ENCODE measurements around the gene TRPM1.

TRPM1 gene

DNA sequence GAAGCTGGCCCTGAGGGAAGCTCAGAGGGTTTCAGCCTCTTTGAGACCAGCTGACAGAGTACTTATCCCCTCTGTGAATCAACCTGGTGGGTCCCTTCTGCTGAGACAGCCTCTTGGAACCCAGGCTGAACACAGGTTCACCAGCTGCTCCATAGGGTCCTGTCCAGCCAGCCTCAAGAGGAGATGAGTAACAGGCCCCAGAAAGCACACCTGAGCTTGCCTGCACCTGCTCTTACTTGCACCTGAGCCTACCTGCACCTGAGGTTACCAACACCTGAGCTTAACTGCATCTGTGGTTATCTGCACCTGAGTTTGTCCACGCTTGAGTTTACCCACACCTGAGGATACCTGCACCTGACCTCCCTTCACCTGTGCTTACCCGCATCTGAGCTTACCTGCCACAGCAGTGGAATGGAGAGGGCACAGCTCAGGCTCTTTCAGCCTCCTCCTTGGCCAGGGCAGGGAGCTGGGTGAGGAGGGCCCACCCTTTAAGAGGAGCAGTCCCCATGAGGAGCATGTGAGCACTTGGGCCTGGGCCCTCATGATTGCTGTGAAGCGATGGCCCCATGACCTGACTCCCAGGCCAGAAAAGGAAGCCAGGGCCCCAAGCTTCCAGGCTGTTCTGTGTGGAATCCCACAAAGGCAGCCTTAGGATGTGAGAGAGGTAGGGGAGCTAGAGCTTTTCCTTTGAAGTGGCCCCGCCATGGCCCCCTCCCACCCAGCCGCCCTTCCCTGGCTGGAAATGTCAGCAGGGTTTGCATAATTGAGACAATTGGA lies at the start of gene TRPM1:
TRPM1 (minus strand) TSS at position 464 of the 777 bp plus-strand sequence. CDS start 20,370 bp downstream, outside the sequence.
- no peak for DNase-seq (ENCODE audit: low spot score)

GRCh38 chr15:31150732-31151231 lies 49.3 kb upstream of the TRPM1 start:
- DNase-seq (ENCODE audit: low spot score), result no peak

DNA sequence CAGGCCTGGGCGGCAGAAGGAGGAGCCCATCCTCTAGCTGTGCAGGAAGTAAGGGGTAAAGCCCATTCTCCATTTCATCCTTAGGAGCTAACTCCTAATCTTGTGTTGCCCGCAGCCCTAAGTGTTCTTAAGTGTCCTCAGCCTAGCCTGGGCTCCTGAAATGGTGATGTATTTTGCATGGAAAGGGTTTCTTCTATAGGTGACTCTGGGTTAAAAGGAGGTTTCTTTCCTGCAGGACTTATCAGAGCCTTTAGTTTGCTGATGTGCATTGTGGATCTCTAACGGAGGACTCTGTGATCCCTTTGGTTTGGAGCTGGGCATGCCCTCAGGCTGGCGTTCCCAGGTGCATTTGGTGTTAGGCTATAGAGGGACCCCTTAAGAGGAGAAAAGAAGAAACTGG lies 48.5 kb upstream of the TRPM1 start:
- no peak for DNase-seq (ENCODE audit: low spot score)

- no peak for DNase-seq (ENCODE audit: low spot score)
Measured at GRCh38 chr15:31149088-31149505, 47.6 kb upstream of the TRPM1 start.

DNA sequence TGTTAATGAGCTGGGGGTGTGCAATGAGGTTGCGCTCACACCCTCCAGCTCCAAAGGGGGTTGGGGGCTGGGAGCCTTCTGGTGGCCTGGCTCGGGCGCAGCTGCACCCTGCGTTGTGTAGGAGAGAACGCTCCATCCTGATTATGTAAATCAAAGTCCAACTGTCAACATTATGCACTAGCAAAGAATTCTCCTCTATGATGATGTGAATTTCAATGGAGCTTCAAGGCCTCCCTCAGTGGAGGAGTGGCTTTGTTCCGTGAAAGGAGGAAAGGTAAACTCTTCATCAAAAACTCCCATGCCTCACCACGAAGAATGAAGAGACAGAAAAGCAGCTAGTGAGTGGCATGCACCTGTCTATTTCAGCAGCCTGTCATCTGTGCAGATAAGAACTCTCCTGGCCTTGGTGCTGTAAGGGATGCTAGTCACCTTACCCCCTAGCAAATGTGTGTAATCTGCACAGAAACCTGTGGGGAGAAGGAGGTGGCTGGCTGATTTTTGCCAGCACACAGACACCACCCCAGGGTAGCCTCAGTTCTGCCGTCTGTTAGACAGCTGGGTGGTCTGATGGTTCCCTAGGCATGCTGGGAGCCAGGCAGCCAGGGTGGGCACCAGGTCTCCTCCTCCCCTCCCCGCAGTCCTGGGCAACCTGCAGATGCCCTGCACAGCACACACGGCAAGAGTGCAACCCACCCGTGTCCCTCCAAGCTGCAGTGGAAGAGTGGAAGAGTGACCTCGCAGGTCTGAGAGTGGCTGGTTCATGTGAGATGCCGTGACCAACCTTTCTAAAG lies 47.0 kb upstream of the TRPM1 start:
- no peak for DNase-seq (ENCODE audit: low spot score)

DNA sequence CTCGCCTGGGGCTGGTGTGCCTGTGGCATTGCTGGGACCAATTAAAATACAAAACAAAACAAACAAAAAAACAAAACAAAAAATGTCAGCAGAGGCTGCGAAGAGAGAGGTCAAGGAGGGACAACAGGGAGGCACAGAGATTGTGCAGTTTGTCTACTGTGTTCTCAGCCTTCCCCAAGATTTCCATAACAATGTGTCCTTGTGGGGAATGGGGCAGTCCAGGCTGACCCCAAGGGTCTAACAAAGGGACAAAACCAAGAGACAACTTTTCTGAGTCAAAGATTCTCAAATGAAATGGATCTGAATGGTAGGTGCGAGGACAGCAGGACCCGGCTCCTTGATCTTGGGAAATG lies 46.4 kb upstream of the TRPM1 start:
- no peak for DNase-seq (ENCODE audit: low spot score)

GRCh38 chr15:31147456-31147855 lies 45.9 kb upstream of the TRPM1 start:
- no peak for DNase-seq (ENCODE audit: low spot score)

GRCh38 chr15:31145271-31145911 lies 43.9 kb upstream of the TRPM1 start:
- DNase-seq (ENCODE audit: low spot score), result no peak

- no peak for DNase-seq (ENCODE audit: low spot score)
Measured at GRCh38 chr15:31141792-31142191, 40.3 kb upstream of the TRPM1 start.

- DNase-seq (ENCODE audit: low spot score), result no peak
Measured at GRCh38 chr15:31136607-31137328, 35.2 kb upstream of the TRPM1 start.

DNA sequence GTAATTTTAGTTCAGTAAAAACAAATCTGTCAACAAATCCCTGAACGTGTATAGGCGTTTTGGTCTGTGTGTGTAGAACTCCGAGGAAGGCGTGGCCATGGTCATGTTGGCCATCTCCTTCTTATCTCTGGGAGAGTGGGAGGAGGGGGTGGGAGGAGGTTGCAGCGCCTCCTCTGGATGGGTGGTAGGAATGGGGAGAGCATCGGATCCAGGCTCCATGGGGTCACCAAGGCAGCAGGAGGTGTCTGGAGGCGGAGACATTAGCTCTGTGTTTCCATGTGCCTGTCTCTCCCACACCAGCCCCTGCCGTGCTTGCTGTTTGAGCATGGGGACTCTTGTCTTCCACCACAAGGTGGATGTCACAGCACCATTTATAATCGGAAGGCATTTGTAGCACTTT lies 34.5 kb upstream of the TRPM1 start:
- no peak for DNase-seq (ENCODE audit: low spot score)

GRCh38 chr15:31135523-31135922 lies 34.0 kb upstream of the TRPM1 start:
- DNase-seq (ENCODE audit: low spot score), result no peak

GRCh38 chr15:31133890-31134289 lies 32.4 kb upstream of the TRPM1 start:
- no peak for DNase-seq (ENCODE audit: low spot score)

DNA sequence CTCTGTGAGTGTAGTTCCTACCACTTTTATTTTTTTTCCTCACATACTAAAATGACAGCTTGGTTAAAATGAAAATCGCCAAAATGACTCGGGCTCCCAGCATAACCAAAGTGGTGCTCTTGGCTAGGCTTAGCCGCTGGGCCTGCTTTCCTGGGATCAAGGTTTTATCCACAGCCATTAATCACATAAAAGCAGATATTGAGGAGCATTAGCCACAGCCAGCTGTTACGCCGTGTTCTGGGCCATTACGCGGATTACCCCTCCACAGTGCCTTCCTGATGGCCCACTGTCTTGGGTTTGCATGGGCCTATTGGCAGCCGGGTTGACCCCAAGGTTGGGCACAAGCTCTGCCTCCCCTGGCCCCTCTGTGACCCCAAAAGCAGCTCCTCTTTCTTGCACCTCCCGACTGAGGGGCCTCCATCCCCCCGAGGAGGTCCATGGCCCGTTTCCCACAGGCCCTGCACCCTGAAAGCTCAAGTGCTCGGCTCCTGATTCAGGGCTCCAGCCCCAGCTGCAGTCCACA lies 30.4 kb upstream of the TRPM1 start:
- no peak for DNase-seq (ENCODE audit: low spot score)

DNA sequence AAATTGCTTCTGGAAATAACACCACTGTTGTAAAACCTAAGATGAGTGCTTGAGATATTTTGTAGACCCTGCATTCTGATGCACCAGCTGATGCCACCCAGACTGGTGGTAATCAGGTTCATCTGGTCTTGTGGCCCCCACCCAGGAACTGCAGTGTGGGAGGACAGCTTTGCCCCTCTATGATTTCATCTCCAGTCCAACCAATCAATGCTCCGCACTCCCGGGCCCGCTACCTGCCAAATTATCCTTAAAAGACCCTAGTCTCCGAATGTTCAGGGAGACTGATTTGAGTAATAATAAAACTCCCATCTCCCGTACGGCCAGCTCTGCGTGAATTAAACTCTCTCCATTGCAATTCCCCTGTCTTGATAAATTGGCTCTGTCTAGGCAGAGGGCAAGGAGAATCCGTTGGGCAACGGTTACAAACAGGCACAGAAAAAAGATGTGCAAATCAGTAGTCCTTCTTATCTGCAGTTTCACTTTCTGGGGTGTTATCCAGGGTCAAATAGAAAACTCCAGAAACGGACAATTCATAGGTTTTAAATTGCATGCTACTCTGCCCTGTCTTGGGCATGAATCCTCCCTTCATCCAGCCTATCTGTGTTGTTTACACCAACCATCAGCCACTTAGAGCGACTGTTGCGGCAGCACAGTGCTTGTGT lies 29.2 kb upstream of the TRPM1 start:
- no peak for DNase-seq (ENCODE audit: low spot score)

GRCh38 chr15:31129769-31130303 lies 28.3 kb upstream of the TRPM1 start:
- DNase-seq (ENCODE audit: low spot score), result no peak

- DNase-seq (ENCODE audit: low spot score), result peak; percentile 71
Measured at GRCh38 chr15:31128919-31129768, 27.6 kb upstream of the TRPM1 start.

DNA sequence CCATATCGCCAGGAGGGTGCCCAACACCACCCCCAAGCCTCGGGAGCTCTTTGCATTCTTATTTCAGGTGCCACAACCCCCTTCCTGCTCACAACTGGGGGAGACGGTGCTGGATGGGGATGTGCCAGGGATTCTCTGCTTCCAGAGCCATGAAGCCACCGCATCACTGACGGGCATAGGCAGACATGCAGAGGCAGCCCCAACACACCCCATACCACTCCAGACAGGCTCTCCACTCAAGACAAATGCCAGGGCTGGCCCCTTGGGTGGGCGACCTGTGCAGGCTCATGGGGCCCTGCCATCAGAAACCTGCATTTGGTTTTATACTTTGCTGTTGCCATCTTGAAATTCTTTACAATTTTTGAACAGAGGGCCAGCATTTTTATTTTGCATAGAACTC lies 27.0 kb upstream of the TRPM1 start:
- no peak for DNase-seq (ENCODE audit: low spot score)

DNA sequence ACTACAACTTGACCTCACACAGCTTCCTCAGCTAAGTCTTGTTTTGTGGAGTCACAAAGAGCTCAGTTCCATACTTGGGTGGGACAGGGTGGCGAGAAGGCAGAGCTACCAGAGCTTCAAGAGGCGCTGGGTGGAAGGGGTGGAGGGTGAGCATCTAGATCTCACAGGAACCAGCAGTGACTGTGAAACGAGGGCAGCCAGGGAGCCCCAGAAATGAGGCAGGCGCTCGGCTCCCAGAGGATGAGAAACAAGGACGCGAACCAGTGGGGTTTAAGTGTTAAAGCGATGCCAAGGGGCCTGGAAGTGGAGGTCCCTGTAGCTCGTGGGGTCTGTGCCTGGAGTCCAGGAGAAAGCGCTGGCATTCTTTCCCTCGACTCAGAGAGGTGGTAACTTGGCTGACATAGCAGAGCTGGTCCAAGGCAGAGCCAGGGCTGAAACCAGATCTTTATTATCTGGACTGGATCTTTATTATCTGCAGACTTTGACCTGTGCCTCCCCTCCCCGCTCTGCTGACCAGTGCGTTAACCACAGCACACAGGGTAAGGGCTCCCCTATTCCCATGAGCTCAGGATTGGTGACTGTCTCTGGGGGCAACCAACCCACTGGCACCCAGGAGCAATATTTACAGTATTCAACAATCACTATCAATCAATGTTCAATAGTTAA lies 26.2 kb upstream of the TRPM1 start:
- DNase-seq (ENCODE audit: low spot score), result no peak

- DNase-seq (ENCODE audit: low spot score), result no peak
Measured at GRCh38 chr15:31125061-31125460, 23.5 kb upstream of the TRPM1 start.
